Transverse colon (tissue), 4 donors: ENCODE data around the gene GMDS. TPM values are rescaled to one million over a fixed set of nuclear protein-coding genes. Genes with fewer than 3 reads are reported as not detected.

ENCODE experiments used
- DNase-seq: peaks from one replicate; pipeline ENCODE4 v3.0.0-alpha.2; 2019
- H3K27ac ChIP-seq, 4 donors: fragments of 200-600 bp; sonication (generic); 2 replicates each; pipeline ENCODE4 v1.5.1; 2016 to 2018; ENCODE audit warnings: inconsistent platforms in 4 of 4
- H3K27me3 ChIP-seq: fragments of 200-600 bp; sonication (generic); 2 replicates; pipeline ENCODE4 v1.5.1; 2017; ENCODE audit warnings: inconsistent platforms
- H3K36me3 ChIP-seq, 4 donors: fragments of 200-600 bp; sonication (generic); 2 replicates each; pipeline ENCODE4 v1.5.1; 2017 to 2019; ENCODE audit warnings: inconsistent platforms in 4 of 4
- H3K4me1 ChIP-seq, 4 donors: fragments of 200-600 bp; sonication (generic); 2 replicates each; pipeline ENCODE4 v1.5.1; 2017 to 2020; ENCODE audit warnings: inconsistent platforms in 4 of 4
- H3K4me3 ChIP-seq, 4 donors: fragments of 200-600 bp; sonication (generic); 1 replicate in 1 of 4; 2 replicates in 3 of 4; pipeline versions ENCODE4 v1.5.1 to v1.6.1; 2017 to 2019; ENCODE audit warnings: inconsistent platforms in 4 of 4
- H3K9me3 ChIP-seq, 2 donors: fragments of 200-600 bp; sonication (generic); 2 replicates each; pipeline ENCODE4 v1.5.1; 2017 to 2019; ENCODE audit warnings: inconsistent platforms in 2 of 2
- EP300 ChIP-seq: sonication (generic); formaldehyde crosslinking; IDR thresholded peaks from one replicate; pipeline ENCODE4 v1.6.1; 2017; ENCODE audit warnings: antibody characterized with exemption, low read depth
- POLR2A ChIP-seq: fragments of 450-650 bp; IDR thresholded peaks from one replicate; pipeline ENCODE4 v1.6.1; 2016; ENCODE audit warnings: antibody characterized with exemption, mild to moderate bottlenecking, moderate library complexity
- POLR2AphosphoS5 ChIP-seq, 3 donors: sonication (generic); formaldehyde crosslinking; IDR thresholded peaks; one replicate each; pipeline ENCODE4 v1.6.1; 2016; ENCODE audit warnings: antibody characterized with exemption in 3 of 3
- WGBS, 2 donors: methylation state at CpG; one replicate each; pipeline ENCODE4 v1.1.5; 2018; ENCODE audit warnings: low coverage in 1 of 2; 5-methylcytosine and 5-hydroxymethylcytosine counted together
- in situ Hi-C, 4 donors: fragments of 200-750 bp; cut with MboI; loops; one replicate each; pipeline versions ENCODE4 v1.15.0 to v1.15.1; 2017; ENCODE audit warnings: low sequenced_read_pairs in 3 of 4, low pct_ligation_motif_present in 1 of 4, low pct_unique_long_range_greater_than_20kb in 1 of 4
- intact Hi-C: fragments of 100-400 bp; cut with DNase I; formaldehyde crosslinking; loops from one replicate; pipeline ENCODE4 v1.15.1; 2023; ENCODE audit warnings: low total_unique reads
- total RNA-seq, 4 donors: library from RNA; depleted of rRNA; stranded (reverse); fragments of >200 nt; gene quantifications; one replicate each; pipeline ENCODE4 v1.1.0, GENCODE V29; 2016
- TF ChIP-seq, protein P1 (sequence below), 5 experiments: fragments of 200-600 bp in 3 of 5; fragments of 450-650 bp in 2 of 5; sonication (generic) in 3 of 5; IDR thresholded peaks; 1 replicate in 2 of 5; 2 replicates in 3 of 5; pipeline ENCODE4 v1.5.1; 2016 to 2017; ENCODE audit warnings: antibody characterized with exemption in 5 of 5, inconsistent platforms in 3 of 5, mild to moderate bottlenecking in 2 of 5, moderate library complexity in 1 of 5

Gene GMDS
- total RNA-seq, 4 donors from 2014 or later: 66.2 to 546 (median 102) TPM

DNA sequence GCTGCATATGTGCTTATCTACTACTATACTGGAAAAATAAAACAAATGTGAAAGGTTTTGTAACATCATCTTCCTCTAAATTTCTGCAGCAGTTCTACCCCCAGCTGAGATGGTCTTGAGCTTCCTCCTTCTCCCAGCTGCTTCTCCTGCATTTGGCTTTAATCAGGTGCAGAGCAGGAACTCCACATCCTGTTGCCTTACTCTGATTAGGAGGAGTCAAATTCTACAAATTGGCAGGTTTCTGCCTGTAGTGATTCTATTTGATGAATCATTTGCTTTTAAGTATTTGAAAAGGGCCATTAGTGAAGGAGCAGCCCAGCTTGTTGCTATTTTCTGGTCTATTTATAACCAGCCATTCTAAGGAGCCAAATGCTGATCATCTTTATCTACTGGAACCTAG, 224.5 kb downstream of the GMDS start:
- in situ Hi-C loops (no loop called here), intact Hi-C loops (no loop called here)
- Histone ChIP-seq H3K27me3 (no peaks in the 10 kb centered on the region), H3K36me3 (no peaks in the 10 kb centered on the region), H3K27ac (no peak overlapping the region), H3K4me1 (peaks cover 0 to 16% (median 14%) of the 10 kb centered on the region in 4 donors), H3K9me3 (no peaks in the 10 kb centered on the region), H3K4me3 (no peak overlapping the region)
- no peak for DNase-seq
- TF ChIP-seq POLR2A (no peak), EP300 (no peak)

DNA sequence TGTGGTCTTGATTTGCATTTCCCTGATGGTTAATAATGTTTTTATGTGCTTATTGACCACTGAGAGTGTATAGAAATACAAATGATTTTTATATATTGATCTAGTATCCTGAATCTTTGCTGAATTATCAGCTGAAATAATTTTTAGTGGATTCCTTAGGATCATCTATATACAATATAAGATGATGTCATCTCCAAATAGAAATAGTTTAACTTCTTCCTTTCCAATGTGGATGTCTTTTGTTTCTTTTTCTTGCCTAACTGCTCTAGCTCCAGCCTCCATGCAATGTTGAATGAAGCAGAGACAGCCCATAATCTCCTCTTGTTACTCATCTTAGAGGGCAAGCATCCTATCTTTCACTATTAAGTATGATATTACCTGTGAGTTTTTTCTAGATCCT, 226.4 kb downstream of the GMDS start:
- peaks cover 0 to 16% (median 14%) of the 10 kb centered on the region in 4 donors for H3K4me1 ChIP-seq
- no peak for DNase-seq
- H3K4me3 ChIP-seq: no peak overlapping the region
- TF ChIP-seq EP300: no peak
- no peak for TF ChIP-seq POLR2A
- TF ChIP-seq, protein P1, sequence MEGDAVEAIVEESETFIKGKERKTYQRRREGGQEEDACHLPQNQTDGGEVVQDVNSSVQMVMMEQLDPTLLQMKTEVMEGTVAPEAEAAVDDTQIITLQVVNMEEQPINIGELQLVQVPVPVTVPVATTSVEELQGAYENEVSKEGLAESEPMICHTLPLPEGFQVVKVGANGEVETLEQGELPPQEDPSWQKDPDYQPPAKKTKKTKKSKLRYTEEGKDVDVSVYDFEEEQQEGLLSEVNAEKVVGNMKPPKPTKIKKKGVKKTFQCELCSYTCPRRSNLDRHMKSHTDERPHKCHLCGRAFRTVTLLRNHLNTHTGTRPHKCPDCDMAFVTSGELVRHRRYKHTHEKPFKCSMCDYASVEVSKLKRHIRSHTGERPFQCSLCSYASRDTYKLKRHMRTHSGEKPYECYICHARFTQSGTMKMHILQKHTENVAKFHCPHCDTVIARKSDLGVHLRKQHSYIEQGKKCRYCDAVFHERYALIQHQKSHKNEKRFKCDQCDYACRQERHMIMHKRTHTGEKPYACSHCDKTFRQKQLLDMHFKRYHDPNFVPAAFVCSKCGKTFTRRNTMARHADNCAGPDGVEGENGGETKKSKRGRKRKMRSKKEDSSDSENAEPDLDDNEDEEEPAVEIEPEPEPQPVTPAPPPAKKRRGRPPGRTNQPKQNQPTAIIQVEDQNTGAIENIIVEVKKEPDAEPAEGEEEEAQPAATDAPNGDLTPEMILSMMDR (IDR thresholded peaks at IDR 0.05): no peak
- no peak for TF ChIP-seq POLR2AphosphoS5 (IDR thresholded peaks at IDR 0.05)
- intact Hi-C loops (no loop called here), in situ Hi-C loops (no loop called here)
- no peaks in the 10 kb centered on the region for H3K27me3 ChIP-seq
- peaks cover 3 to 8% of the 10 kb centered on the region in 2 donors for H3K9me3 ChIP-seq
- H3K36me3 ChIP-seq: no peaks in the 10 kb centered on the region
- no peak overlapping the region for H3K27ac ChIP-seq

DNA sequence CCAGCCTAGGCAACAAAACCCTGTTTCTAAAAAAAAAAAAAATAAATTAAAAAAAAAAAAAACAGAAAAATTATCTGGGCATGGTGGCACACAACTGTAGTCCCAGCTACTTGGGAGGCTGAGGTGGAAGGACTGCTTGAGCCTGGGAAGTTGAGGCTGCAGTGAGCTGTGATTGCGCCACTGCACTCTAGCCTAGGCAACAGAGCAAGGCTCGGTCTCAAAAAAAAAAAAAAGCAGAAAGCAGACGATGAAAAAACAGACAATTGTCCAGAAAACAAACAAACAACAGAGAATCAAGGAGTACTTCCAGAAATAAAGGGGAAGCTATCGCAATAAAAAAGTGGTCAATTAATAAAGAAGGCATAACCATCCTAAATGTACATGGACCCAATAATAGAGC, 229.4 kb downstream of the GMDS start:
- no peaks in the 10 kb centered on the region for H3K36me3 ChIP-seq
- H3K4me1 ChIP-seq: peaks cover 0 to 4% (median 4%) of the 10 kb centered on the region in 4 donors
- in situ Hi-C loops: no loop called here
- H3K9me3 ChIP-seq: peaks cover 8 to 9% of the 10 kb centered on the region in 2 donors
- 84 to 100% methylated on average over 3 to 4 of the region's 4 CpGs for WGBS, 2 donors
- DNase-seq: no peak
- H3K27ac ChIP-seq: no peak overlapping the region
- TF ChIP-seq EP300 (no peak), POLR2A (no peak), POLR2AphosphoS5 (IDR thresholded peaks at IDR 0.05) (no peak)
- TF ChIP-seq, protein P1 (IDR thresholded peaks at IDR 0.05): no peak
- intact Hi-C loops: no loop called here
- no peaks in the 10 kb centered on the region for H3K27me3 ChIP-seq
- no peak overlapping the region for H3K4me3 ChIP-seq

DNA sequence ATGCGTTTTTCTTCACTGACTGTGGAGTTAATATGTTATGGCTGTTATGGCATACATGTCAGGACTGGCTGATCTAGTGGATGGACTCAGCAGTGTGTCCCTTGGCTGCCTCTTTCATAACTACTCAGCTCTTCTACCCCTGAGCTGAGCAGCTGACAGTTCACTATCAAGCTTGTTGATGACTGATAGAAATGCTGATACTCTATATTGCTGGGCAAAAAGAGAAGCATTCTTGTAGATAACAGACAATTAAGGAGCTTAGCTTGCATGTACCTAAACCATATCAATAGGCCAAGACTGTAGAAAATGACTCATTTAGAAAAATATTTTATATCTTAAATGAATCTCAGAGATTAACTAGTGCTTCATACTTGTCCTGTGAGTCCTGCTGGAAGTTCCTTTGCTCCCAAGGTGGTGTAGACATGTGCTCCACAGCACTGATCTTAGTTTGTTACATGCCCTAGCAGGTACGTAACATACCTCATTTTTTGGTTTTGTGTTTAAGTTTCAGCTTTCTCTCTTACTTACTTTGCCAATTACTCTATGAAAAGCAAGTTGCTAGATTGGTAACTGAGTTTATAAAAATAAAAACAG, 236.9 kb downstream of the GMDS start:
- H3K36me3 ChIP-seq: no peaks in the 10 kb centered on the region
- 92 to 100% methylated on average over 2 of the region's 2 CpGs for WGBS, 2 donors
- in situ Hi-C loops: no loop called here

More for the DNA sequence above, 236.9 kb downstream of the GMDS start:
- intact Hi-C loops: no loop called here
- DNase-seq: no peak
- Histone ChIP-seq H3K4me3 (no peak overlapping the region), H3K27me3 (no peaks in the 10 kb centered on the region), H3K9me3 (peaks cover 0 to 6% of the 10 kb centered on the region in 2 donors), H3K27ac (no peak overlapping the region), H3K4me1 (peaks cover 0 to 2% (median 0%) of the 10 kb centered on the region in 4 donors)
- no peak for TF ChIP-seq POLR2A
- TF ChIP-seq EP300: no peak
- no peak for TF ChIP-seq POLR2AphosphoS5 (IDR thresholded peaks at IDR 0.05)
- TF ChIP-seq, protein P1 (IDR thresholded peaks at IDR 0.05): no peak
